Breast epithelium (tissue), 3 donors: ENCODE results near the gene MKNK1.

Experiments
- POLR2A ChIP-seq: fragments of 450-650 bp; IDR thresholded peaks from one replicate; pipeline ENCODE4 v1.6.1; 2016; ENCODE audit warnings: antibody characterized with exemption, mild to moderate bottlenecking, moderate library complexity
- POLR2AphosphoS5 ChIP-seq, 3 donors: sonication (generic); formaldehyde crosslinking; IDR thresholded peaks; one replicate each; pipeline ENCODE4 v1.6.1; 2017; ENCODE audit warnings: antibody characterized with exemption in 3 of 3
- TF ChIP-seq, protein P1 (sequence below), 3 donors: fragments of 450-650 bp; IDR thresholded peaks; one replicate each; pipeline ENCODE4 v1.5.1; 2016 to 2017; ENCODE audit warnings: antibody characterized with exemption in 3 of 3, mild to moderate bottlenecking in 3 of 3, moderate library complexity in 3 of 3

GRCh38 chr1:46568461-46568891 is 35.6 kb downstream of the MKNK1 start:
- TF ChIP-seq, protein P1, sequence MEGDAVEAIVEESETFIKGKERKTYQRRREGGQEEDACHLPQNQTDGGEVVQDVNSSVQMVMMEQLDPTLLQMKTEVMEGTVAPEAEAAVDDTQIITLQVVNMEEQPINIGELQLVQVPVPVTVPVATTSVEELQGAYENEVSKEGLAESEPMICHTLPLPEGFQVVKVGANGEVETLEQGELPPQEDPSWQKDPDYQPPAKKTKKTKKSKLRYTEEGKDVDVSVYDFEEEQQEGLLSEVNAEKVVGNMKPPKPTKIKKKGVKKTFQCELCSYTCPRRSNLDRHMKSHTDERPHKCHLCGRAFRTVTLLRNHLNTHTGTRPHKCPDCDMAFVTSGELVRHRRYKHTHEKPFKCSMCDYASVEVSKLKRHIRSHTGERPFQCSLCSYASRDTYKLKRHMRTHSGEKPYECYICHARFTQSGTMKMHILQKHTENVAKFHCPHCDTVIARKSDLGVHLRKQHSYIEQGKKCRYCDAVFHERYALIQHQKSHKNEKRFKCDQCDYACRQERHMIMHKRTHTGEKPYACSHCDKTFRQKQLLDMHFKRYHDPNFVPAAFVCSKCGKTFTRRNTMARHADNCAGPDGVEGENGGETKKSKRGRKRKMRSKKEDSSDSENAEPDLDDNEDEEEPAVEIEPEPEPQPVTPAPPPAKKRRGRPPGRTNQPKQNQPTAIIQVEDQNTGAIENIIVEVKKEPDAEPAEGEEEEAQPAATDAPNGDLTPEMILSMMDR (IDR thresholded peaks at IDR 0.05) = no peak
- TF ChIP-seq POLR2A = no peak
- no peak for TF ChIP-seq POLR2AphosphoS5 (IDR thresholded peaks at IDR 0.05)
